Kidney (tissue), 14 donors: Measurements from ENCODE around the gene RCAN1. TPM values are rescaled to one million over a fixed set of nuclear protein-coding genes. Genes with fewer than 3 reads are reported as not detected.
"Not testable (repeated sequence)": the region's sequence is repeated elsewhere in the genome, so short reads cannot be mapped to it uniquely, and the experiment has no call there.

Experiments used
- DNase-seq, 5 donors: peaks; one replicate each; pipeline ENCODE4 v3.0.0-alpha.2; 2013 to 2020
- FAIRE-seq: peaks from 2 replicates; lab custom pipeline; 2012; peaks lifted over from hg19 to GRCh38; lab: Jason Lieb, UNC
- H3K27ac ChIP-seq, 2 donors: one replicate each; pipeline ENCODE4 v1.7.0; 2013; ENCODE audit warnings: low read depth in 2 of 2, low read length in 2 of 2, inconsistent platforms in 1 of 2
- H3K27me3 ChIP-seq: one replicate; pipeline ENCODE4 v1.7.1; 2013; ENCODE audit warnings: low read length, inconsistent platforms; ENCODE audit not compliant: control insufficient read depth, insufficient read depth
- H3K36me3 ChIP-seq, 3 donors: one replicate each; pipeline versions ENCODE4 v1.7.0 to v1.7.1; 2013; ENCODE audit warnings: low read length in 3 of 3, control low read depth in 1 of 3, inconsistent platforms in 1 of 3; ENCODE audit not compliant: insufficient read depth in 3 of 3, control insufficient read depth in 2 of 3
- H3K4me1 ChIP-seq, 3 donors: one replicate each; pipeline versions ENCODE4 v1.7.0 to v1.7.1; 2013; ENCODE audit warnings: low read length in 3 of 3, inconsistent platforms in 1 of 3, low read depth in 1 of 3; ENCODE audit not compliant: control insufficient read depth in 2 of 3, insufficient read depth in 2 of 3
- H3K4me3 ChIP-seq, 3 donors: one replicate each; pipeline versions ENCODE4 v1.7.0 to v1.8.1; 2013; ENCODE audit warnings: low read length in 3 of 3, control low read depth in 1 of 3, inconsistent platforms in 1 of 3
- H3K9ac ChIP-seq, 3 donors: one replicate each; pipeline versions ENCODE4 v1.7.0 to v1.7.1; 2013; ENCODE audit warnings: low read length in 3 of 3, control low read depth in 1 of 3, inconsistent platforms in 1 of 3
- H3K9me3 ChIP-seq, 3 donors: one replicate each; pipeline versions ENCODE4 v1.7.0 to v1.7.1; 2013; ENCODE audit warnings: low read length in 3 of 3, control low read depth in 1 of 3, inconsistent platforms in 1 of 3; ENCODE audit not compliant: control insufficient read depth in 2 of 3, insufficient read depth in 1 of 3
- intact Hi-C: fragments of 100-400 bp; cut with DNase I; formaldehyde crosslinking; loops from one replicate; pipeline ENCODE4 v1.11.1; 2022
- polyA plus RNA-seq: library from polyadenylated mRNA; stranded (reverse); fragments of 350-450 nt; fragmentation: Illumina TruSeq; extraction: RNeasy Lipid Tissue Mini Kit (QIAGEN cat#74804); gene quantifications from one replicate; pipeline ENCODE4 v1.2.3, GENCODE V29; 2014; ENCODE audit warnings: low read depth, low replicate concordance; ENCODE audit not compliant: insufficient read depth
- total RNA-seq: library from RNA; stranded (reverse); fragmentation: NEBNext Ultra II Directional; extraction: Animal tissue kit (Norgen Biotek cat#: 25700); gene quantifications from one replicate; pipeline ENCODE4 v1.2.1, GENCODE V29; 2021
- TF ChIP-seq, protein P1 (sequence below): IDR thresholded peaks from 3 replicates; pipeline ENCODE4 v1.5.1; 2012; ENCODE audit warnings: mild to moderate bottlenecking, moderate library complexity, borderline replicate concordance; ENCODE audit not compliant: insufficient read depth; ENCODE audit errors: extremely low read depth
- donor health status: control.
- donor health status: control.
- donor health status: control.
- donor health status: control.
- donor health status: control.
- donor health status: DM: yes; HTN: yes; CAD: no.
- donor health status: Normal renal cell carcinoma (clear cell type).

RCAN1 gene
- total and polyA plus RNA-seq, 2 donors from 2014 or later, result 31.3 to 55.3 TPM

- H3K4me1 ChIP-seq, result peaks cover 0 to 6% (median 0%) of the 10 kb centered on the region in 3 donors
- no peak overlapping the region for H3K9ac ChIP-seq
- no peak overlapping the region for H3K27ac ChIP-seq
- TF ChIP-seq, protein P1, sequence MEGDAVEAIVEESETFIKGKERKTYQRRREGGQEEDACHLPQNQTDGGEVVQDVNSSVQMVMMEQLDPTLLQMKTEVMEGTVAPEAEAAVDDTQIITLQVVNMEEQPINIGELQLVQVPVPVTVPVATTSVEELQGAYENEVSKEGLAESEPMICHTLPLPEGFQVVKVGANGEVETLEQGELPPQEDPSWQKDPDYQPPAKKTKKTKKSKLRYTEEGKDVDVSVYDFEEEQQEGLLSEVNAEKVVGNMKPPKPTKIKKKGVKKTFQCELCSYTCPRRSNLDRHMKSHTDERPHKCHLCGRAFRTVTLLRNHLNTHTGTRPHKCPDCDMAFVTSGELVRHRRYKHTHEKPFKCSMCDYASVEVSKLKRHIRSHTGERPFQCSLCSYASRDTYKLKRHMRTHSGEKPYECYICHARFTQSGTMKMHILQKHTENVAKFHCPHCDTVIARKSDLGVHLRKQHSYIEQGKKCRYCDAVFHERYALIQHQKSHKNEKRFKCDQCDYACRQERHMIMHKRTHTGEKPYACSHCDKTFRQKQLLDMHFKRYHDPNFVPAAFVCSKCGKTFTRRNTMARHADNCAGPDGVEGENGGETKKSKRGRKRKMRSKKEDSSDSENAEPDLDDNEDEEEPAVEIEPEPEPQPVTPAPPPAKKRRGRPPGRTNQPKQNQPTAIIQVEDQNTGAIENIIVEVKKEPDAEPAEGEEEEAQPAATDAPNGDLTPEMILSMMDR, result no peak
- intact Hi-C loops, result no loop called here
- H3K27me3 ChIP-seq, result no peaks in the 10 kb centered on the region
- no peak for DNase-seq
- H3K36me3 ChIP-seq, result no peaks in the 10 kb centered on the region
- H3K4me3 ChIP-seq, result no peak overlapping the region
- no peaks in the 10 kb centered on the region for H3K9me3 ChIP-seq
- FAIRE-seq, result no peak
Measured at GRCh38 chr21:34609244-34609932, 5.5 kb downstream of the RCAN1 start.

GRCh38 chr21:34607376-34607775 is 7.5 kb downstream of the RCAN1 start:
- H3K36me3 ChIP-seq, H3K27me3 ChIP-seq, H3K4me1 ChIP-seq, H3K9ac ChIP-seq, H3K9me3 ChIP-seq, H3K27ac ChIP-seq, DNase-seq, FAIRE-seq, H3K4me3 ChIP-seq, intact Hi-C loops: not testable (repeated sequence)

DNA sequence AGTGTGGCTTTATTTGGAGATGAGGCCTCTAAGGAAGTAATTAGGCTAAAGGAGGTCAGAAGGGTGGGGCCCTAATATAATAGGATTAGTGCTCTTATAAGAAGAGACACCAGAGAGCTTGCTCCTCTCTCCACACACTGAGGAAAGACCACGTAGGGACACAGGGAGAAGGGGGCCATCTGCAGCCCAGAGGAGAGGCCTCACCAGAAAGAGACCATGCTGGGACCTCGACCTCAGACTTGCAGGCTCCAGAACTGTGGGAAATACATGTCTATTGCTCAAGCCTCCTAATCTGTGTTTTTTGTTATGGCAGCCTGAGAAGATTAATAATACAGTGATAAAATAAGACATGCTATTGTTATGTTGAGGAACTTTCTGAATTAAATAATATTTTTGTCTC is 8.3 kb downstream of the RCAN1 start:
- Histone ChIP-seq H3K36me3 (no peaks in the 10 kb centered on the region), H3K9ac (no peak overlapping the region), H3K4me1 (no peaks in the 10 kb centered on the region), H3K9me3 (no peaks in the 10 kb centered on the region), H3K4me3 (no peak overlapping the region), H3K27me3 (no peaks in the 10 kb centered on the region), H3K27ac (no peak overlapping the region)
- TF ChIP-seq, protein P1, result no peak
- DNase-seq, result no peak
- no peak for FAIRE-seq
- intact Hi-C loops, result no loop called here

DNA sequence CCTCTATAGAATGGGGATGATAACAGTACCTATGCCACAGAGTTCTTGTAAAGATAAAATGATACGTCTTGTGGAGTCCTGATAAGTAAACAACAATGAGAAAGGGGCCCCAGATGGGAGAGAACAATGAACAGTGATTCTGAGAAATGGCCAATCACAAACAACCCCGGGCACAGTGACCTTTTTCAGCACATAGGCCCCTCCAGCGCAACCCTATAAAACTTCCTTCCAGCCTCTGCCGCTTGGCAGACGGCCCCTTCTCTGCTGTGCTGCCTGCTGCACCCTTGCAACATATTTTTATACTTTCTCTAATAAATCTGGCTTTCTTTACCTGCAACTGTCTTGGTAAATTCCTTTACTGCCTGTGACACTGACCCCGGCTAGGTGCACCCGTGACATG is 8.9 kb downstream of the RCAN1 start:
- intact Hi-C loops, result no loop called here
- DNase-seq (no peak), FAIRE-seq (no peak)
- Histone ChIP-seq H3K36me3 (no peaks in the 10 kb centered on the region), H3K27ac (no peak overlapping the region), H3K4me1 (no peaks in the 10 kb centered on the region), H3K9me3 (no peaks in the 10 kb centered on the region), H3K27me3 (no peaks in the 10 kb centered on the region), H3K9ac (no peak overlapping the region), H3K4me3 (no peak overlapping the region)
- TF ChIP-seq, protein P1, result no peak

DNA sequence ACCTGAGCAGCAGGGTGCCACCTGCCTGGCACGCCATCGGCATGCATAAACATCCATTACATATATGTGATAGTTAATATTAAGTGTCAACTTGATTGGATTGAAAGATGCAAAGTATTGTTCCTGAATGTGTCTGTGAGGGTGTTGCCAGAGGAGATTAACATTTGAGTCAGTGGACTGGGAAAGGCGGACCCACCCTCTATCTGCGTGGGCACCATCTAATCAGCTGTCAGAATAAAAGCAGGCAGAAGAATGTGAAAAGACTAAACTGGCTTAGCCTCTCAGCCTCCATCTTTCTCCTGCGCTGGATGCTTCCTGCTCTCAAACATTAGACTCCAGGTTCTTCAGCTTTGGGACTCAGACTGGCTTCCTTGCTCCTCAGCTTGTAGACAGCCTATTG is 10.0 kb downstream of the RCAN1 start:
- intact Hi-C loops, result not testable (repeated sequence)

More for the DNA sequence above, 10.0 kb downstream of the RCAN1 start:
- not testable (repeated sequence) for H3K36me3 ChIP-seq, H3K27ac ChIP-seq, H3K9ac ChIP-seq, DNase-seq, H3K9me3 ChIP-seq, FAIRE-seq, H3K27me3 ChIP-seq, H3K4me3 ChIP-seq, H3K4me1 ChIP-seq
